Neuron (in vitro differentiated cells): ENCODE measurements around the gene EREG.

Experiments used
- H2AFZ ChIP-seq: one replicate; pipeline ENCODE4 v1.6.1; 2013; ENCODE audit warnings: low read depth, mild to moderate bottlenecking, inconsistent platforms, low read length, moderate library complexity
- H3K27me3 ChIP-seq: one replicate; pipeline ENCODE4 v1.6.1; 2013; ENCODE audit warnings: low read length; ENCODE audit not compliant: insufficient read depth
- H3K36me3 ChIP-seq: one replicate; pipeline ENCODE4 v1.6.1; 2013; ENCODE audit warnings: low read length; ENCODE audit not compliant: insufficient read depth
- H3K4me1 ChIP-seq: one replicate; pipeline ENCODE4 v1.6.1; 2013; ENCODE audit warnings: low read length; ENCODE audit not compliant: insufficient read depth
- H3K4me3 ChIP-seq: 2 replicates; pipeline ENCODE4 v1.5.1; 2013; ENCODE audit warnings: mild to moderate bottlenecking, low read length, moderate library complexity
- H3K9me3 ChIP-seq: one replicate; pipeline ENCODE4 v1.6.1; 2013; ENCODE audit warnings: low read length

Gene EREG

DNA sequence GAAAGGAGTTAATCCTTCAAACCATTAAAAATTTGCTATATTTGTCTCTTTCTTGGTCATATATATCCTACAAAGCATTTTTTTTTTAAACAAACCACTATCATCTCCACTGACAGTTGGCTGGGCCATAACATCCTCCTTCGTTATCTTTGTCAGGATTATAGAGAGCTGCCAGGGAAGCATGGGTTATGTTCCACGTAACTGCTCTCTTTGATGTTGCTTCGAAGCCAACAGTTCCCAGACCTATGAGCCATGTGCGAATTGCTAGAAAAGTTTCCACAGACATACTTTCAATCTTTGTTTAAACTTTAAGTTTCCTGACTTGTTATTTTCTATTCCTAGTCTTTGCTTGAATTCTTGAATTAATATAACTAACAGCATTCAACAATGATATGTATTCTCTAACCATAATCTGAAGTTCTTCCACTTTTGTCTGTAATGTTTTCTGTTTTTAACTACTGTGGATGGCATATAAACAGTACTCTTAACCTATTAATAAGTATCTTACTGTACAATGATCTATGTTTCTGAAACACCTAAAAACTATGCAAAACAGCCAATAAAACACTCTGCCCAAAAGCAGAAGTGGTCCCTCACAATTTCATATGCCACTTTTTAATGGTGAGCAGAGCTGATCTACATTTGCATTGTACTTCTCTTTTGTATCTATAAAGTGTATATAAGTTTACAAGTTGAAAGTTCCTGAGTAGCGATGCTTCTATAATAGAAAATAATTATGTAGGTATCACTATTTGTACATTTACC is 37.9 kb downstream of the EREG start:
- Histone ChIP-seq H3K4me1 (no peaks in the 10 kb centered on the region), H2AFZ (no peak overlapping the region), H3K4me3 (no peak overlapping the region), H3K36me3 (no peaks in the 10 kb centered on the region), H3K27me3 (no peaks in the 10 kb centered on the region), H3K9me3 (no peaks in the 10 kb centered on the region)

DNA sequence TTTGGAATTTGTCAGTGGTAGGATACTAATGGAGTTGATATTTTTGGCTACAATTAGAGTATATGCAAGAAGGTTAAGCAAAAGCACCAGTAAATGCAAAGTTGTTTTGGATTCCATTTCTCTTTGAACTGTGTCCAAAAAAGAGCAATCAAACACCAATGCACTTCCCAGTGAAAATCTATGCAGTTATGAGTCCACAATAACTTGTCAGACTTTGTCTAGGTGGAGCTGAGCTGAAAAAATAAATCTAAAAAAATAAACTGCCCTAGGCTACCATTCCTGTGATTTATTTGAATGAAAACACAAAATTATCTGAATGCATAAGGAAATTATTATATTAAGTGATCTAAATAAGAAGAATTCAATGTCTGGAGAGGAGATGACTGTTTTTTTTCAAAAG is 42.9 kb downstream of the EREG start:
- no peaks in the 10 kb centered on the region for H3K27me3 ChIP-seq
- H3K36me3 ChIP-seq = no peaks in the 10 kb centered on the region
- no peaks in the 10 kb centered on the region for H3K9me3 ChIP-seq
- H3K4me3 ChIP-seq = no peak overlapping the region
- no peak overlapping the region for H2AFZ ChIP-seq
- no peaks in the 10 kb centered on the region for H3K4me1 ChIP-seq

DNA sequence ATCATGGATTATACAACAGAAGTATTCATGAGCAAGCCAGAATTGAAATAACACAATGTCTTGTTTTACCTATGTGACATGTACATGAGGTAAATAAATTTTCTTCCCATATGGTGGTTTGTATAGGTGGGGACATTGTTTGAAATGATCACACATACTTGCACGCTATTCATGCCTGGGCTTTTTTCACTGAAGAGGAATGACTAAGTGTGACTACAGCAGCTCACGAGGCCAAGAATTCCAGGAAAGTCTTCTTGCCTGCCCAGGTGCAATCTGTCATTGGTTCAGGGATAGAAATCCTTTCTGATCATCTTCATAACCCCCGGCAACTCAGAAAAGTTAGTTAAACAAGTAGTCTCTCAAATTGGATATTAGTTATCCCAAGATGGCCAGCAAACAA is 43.7 kb downstream of the EREG start:
- Histone ChIP-seq H2AFZ (no peak overlapping the region), H3K27me3 (no peaks in the 10 kb centered on the region), H3K36me3 (no peaks in the 10 kb centered on the region), H3K9me3 (no peaks in the 10 kb centered on the region), H3K4me1 (no peaks in the 10 kb centered on the region), H3K4me3 (no peak overlapping the region)

DNA sequence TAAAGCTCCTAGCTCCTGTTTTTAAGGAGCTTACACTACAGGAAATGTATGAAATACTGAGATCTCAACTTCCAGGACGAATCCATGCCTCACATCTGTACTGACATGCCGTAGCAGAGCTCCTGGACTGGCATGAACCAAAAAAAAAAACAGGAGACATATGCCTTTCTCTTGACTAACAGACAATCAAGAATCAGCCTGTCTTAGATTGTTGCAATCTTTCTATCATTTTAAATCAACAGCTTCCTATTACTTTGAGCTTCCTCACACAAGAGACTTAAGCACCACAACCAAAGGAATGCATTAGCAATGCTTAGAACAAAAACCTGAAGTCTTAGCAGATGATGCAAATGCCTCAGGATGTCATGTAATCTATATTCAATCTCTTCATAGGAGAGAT is 45.3 kb downstream of the EREG start:
- H3K27me3 ChIP-seq = no peaks in the 10 kb centered on the region
- H2AFZ ChIP-seq = no peak overlapping the region
- no peaks in the 10 kb centered on the region for H3K4me1 ChIP-seq
- no peaks in the 10 kb centered on the region for H3K9me3 ChIP-seq
- no peak overlapping the region for H3K4me3 ChIP-seq
- H3K36me3 ChIP-seq = no peaks in the 10 kb centered on the region

DNA sequence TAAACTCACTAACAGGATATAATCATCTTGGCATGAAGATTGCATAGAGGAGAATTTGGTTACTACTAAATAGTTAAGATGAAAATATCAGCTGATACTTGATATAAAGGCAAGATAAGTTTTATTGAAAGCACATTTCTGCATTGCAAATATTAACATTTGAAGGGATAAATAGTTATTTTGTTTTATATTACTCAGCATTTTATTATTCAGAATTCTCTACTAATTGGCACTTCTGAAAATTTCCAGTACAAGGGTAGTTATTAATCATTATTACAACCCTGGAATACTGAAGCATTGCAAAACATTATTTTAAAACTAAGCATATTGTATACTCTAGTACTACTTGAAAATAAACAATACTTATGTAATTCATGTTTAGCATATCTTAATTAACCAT is 47.3 kb downstream of the EREG start:
- no peaks in the 10 kb centered on the region for H3K27me3 ChIP-seq
- no peaks in the 10 kb centered on the region for H3K4me1 ChIP-seq
- no peak overlapping the region for H2AFZ ChIP-seq
- no peak overlapping the region for H3K4me3 ChIP-seq
- no peaks in the 10 kb centered on the region for H3K9me3 ChIP-seq
- no peaks in the 10 kb centered on the region for H3K36me3 ChIP-seq

DNA sequence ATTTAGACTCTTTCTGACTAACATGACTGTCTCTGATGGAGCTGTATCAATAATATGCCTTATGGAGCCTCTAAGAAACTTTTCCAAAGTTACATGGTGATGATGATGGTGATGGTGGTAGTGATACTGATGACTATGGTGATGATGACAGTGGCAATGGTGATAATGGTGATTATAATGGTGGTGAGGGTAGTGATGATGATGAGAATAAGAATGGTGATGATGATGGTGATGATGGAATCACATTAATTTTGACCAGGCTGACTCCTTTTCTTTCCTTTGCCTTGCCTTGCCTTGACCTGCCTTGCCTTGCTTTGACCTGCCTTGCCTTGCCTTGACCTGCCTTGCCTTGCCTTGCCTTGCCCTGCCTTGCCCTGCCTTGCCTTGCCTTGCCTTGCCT is 48.3 kb downstream of the EREG start:
- Histone ChIP-seq H3K4me1 (no peaks in the 10 kb centered on the region), H3K4me3 (no peak overlapping the region), H2AFZ (no peak overlapping the region), H3K9me3 (no peaks in the 10 kb centered on the region), H3K36me3 (no peaks in the 10 kb centered on the region), H3K27me3 (no peaks in the 10 kb centered on the region)

DNA sequence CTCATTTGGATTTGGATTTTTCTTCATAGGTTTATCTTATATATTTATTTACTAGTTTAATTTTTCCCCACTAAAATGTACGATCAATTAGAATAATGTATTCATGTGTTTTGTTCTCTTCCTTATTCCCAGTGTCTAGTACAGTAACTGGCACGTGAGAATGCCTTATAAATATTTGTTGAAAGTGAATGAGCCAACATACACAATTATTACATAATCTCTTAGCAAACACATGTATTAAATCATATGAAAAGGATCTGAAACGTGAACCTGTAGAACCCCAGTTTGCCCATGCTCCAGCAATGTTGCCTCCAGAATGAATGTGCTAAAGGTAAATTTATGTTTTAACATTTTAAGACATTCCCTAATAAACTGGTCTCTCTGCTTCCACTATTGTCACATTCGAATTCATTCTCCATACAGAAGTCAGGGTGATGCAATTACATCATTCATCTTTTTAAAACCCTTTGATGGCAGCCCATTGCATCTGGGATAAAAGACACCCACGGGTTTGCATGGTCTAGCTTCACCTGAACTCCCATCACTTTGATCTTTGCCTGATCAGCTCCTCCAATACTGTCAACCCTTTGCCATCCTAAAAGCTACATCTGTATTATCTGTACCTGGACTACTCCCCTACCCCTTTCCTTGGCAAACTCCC is 49.3 kb downstream of the EREG start:
- H3K4me1 ChIP-seq = no peaks in the 10 kb centered on the region
- no peak overlapping the region for H2AFZ ChIP-seq
- no peaks in the 10 kb centered on the region for H3K36me3 ChIP-seq
- no peak overlapping the region for H3K4me3 ChIP-seq
- no peaks in the 10 kb centered on the region for H3K27me3 ChIP-seq
- no peaks in the 10 kb centered on the region for H3K9me3 ChIP-seq

DNA sequence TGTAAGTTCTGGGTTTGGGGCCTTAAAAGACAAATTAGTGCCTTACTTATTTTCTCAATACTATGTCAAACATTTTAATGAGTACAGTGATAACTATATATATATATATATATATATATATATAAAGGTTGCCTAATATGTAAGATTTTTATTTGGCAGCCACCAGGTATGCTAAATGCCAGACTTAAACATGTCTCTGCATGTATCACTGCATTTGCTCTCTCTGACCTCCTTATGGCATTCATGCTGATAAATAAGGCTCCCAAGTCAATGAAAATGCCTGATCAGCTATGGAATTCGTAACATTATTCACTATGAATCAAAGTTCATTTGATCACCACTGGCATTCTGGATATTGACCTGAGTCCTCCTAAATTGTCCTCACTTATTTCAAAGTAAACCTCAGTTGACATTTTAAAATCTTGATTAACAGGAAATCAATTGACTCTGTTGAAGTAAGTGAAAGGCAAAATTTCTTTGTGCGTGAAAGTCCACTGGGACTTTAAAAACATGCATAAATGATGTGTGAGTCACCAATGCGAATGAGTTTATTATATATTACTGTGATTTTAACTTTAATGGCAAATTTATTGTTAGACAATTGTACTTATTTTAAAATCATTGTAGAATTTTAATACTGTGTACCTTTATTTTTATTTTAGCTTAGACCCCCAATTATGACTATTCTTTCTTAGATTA is 50.8 kb downstream of the EREG start:
- no peak overlapping the region for H3K4me3 ChIP-seq
- H3K27me3 ChIP-seq = no peaks in the 10 kb centered on the region
- H3K9me3 ChIP-seq = no peaks in the 10 kb centered on the region
- no peaks in the 10 kb centered on the region for H3K36me3 ChIP-seq
- no peak overlapping the region for H2AFZ ChIP-seq
- no peaks in the 10 kb centered on the region for H3K4me1 ChIP-seq

DNA sequence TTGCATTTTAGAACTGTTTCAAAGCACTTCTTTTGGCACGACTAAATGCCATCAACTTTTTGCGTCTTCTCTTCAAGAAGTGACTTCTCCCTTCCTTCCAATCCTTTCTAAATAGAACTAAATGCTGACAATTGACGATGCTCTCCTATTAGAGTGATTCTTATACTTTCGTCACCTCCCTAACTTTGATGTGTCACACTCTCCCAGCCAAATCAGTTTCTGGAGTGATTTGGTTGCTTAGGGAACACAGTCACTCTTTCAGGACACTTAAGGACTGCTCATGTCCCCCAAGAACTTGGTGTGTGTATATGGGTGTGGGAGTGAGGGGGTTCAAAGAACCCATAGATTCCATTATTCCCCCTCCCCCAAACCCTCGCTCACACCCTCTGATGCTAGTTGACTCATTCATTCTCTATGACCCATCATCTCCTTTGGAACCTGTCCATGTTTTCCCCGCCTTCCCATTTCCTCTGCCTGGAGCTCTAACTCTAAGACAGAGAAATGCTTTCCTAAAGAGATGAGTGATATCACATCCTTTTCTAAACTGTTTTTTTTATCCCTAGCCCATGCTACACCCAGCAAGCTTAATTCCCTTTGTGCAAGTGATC is 53.2 kb downstream of the EREG start:
- no peak overlapping the region for H2AFZ ChIP-seq

DNA sequence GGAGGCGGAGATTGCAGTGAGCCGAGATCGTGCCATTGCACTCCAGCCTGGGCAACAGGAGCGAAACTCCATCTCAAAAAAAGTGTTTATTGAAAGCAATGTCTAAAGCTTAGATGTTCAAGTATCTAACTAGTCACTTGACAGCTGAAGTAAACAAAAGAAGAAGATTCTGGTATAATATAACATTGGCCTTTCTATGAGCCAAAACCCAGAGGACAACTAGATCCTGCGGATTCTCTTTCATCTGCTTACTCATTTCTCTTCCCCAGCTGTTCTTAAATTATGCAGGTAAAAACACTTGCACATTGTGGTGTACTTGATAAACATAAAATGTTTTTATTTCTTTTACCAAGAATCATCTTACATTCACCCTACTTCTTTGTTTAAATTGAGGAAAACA is 55.9 kb downstream of the EREG start:
- H3K9me3 ChIP-seq = no peaks in the 10 kb centered on the region
- no peaks in the 10 kb centered on the region for H3K36me3 ChIP-seq
- no peaks in the 10 kb centered on the region for H3K27me3 ChIP-seq
- H3K4me3 ChIP-seq = no peak overlapping the region
- no peaks in the 10 kb centered on the region for H3K4me1 ChIP-seq
- no peak overlapping the region for H2AFZ ChIP-seq

More for the DNA sequence above, 53.2 kb downstream of the EREG start:
- no peaks in the 10 kb centered on the region for H3K36me3 ChIP-seq
- H3K27me3 ChIP-seq = no peaks in the 10 kb centered on the region
- H3K4me3 ChIP-seq = no peak overlapping the region
- no peaks in the 10 kb centered on the region for H3K9me3 ChIP-seq
- H3K4me1 ChIP-seq = no peaks in the 10 kb centered on the region

DNA sequence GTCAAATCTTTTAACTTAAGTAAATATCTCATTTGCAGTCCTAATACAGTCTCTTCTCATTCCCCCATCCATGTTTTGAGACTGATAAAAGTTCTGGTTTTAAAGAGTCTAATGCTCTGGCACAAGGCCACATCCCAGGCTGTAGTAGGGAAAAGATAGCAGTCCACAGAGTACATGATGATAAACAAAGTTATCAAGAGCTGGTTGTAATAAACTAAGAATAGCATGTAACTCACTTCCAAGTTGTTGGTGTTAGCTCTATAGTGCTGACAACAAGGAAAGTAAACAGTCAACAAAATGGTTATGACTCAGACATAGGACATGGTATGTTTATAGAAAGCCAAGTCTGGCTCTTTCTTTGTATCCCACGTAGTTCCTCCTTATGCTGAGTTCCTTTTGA is 58.2 kb downstream of the EREG start:
- Histone ChIP-seq H3K36me3 (no peaks in the 10 kb centered on the region), H3K9me3 (no peaks in the 10 kb centered on the region), H2AFZ (no peak overlapping the region), H3K27me3 (no peaks in the 10 kb centered on the region), H3K4me3 (no peak overlapping the region), H3K4me1 (no peaks in the 10 kb centered on the region)

DNA sequence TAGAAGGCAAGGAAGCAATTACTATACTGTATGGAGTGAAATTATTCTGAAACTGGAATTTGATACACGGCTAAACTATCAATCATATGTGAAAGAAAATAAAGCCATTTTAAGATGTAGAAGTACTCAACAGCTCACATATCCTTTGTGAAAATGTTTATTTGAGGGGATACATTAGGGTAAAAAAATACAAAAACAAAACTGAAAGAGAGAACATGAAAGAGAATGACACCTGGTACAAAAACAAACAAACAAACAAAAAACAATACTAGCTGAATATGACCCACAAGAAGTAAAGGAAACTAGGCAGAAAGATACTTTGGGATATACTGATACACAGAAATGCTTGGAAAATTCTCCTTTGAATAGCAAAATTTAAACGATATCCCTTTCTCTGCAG is 59.2 kb downstream of the EREG start:
- H3K4me1 ChIP-seq = no peaks in the 10 kb centered on the region
- no peaks in the 10 kb centered on the region for H3K9me3 ChIP-seq
- no peaks in the 10 kb centered on the region for H3K27me3 ChIP-seq
- H3K36me3 ChIP-seq = no peaks in the 10 kb centered on the region
- H2AFZ ChIP-seq = no peak overlapping the region
- no peak overlapping the region for H3K4me3 ChIP-seq

DNA sequence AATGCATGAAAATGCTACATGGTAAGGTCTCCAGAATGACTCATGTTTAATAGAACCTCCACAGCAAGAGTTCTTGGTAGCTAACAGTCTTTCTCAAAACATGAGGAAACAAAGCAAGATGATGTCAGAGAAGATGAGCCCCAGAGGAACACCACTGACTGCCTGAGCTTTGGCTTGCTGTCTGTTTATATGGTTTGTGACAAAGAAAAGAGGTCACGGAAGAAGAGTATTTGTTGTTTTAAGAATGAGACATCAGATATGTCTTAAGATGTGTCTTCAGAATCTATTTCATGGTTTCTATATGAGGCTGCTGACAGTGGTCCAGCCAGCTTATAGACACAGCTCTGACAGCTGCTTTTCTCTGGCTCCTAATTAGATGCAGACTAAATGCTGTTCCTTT is 61.2 kb downstream of the EREG start:
- Histone ChIP-seq H3K27me3 (no peaks in the 10 kb centered on the region), H3K36me3 (no peaks in the 10 kb centered on the region), H3K9me3 (no peaks in the 10 kb centered on the region)

More for the DNA sequence above, 61.2 kb downstream of the EREG start:
- H3K4me3 ChIP-seq = no peak overlapping the region
- no peaks in the 10 kb centered on the region for H3K4me1 ChIP-seq
- H2AFZ ChIP-seq = no peak overlapping the region
